Measurements from ENCODE around the gene HOXB13. TPM values are rescaled to one million over a fixed set of nuclear protein-coding genes. Genes with fewer than 3 reads are reported as not detected.

The HOXB13 gene
- polyA plus RNA-seq, 1 donor from 2014 or later = not detected

GRCh38 chr17:48719642-48720265 is 8.8 kb downstream of the HOXB13 start:
- no peak overlapping the region for H3K4me2 ChIP-seq (ENCODE audit: low read length)
- H4K20me1 ChIP-seq (ENCODE audit: insufficient read depth) = no peaks in the 10 kb centered on the region
- H3K4me3 ChIP-seq (ENCODE audit: low read length) = no peak overlapping the region
- H3K9me3 ChIP-seq (ENCODE audit: low read length) = peaks cover 5% of the 10 kb centered on the region
- no peaks in the 10 kb centered on the region for H3K79me2 ChIP-seq (replicated peaks; ENCODE audit: insufficient read depth, low read length)
- no peak overlapping the region for H3K27ac ChIP-seq (ENCODE audit: low read length)
- peaks cover 100% of the 10 kb centered on the region for H3K27me3 ChIP-seq (ENCODE audit: insufficient read depth, low read depth, low read length)
- H3F3A ChIP-seq (ENCODE audit: insufficient read depth, low read length, poor library complexity, severe bottlenecking) = no peaks in the 10 kb centered on the region
- TF ChIP-seq REST (IDR thresholded peaks at IDR 0.05; ENCODE audit: borderline replicate concordance) = no peak
- peak; percentile 37 for TF ChIP-seq POLR2AphosphoS5 (IDR thresholded peaks at IDR 0.05)
- no peaks in the 10 kb centered on the region for H3K9me2 ChIP-seq (ENCODE audit: insufficient read depth, low read length)
- H3K9ac ChIP-seq (ENCODE audit: low read length) = no peak overlapping the region
- H2AFZ ChIP-seq (ENCODE audit: low read depth, low read length) = no peak overlapping the region
- no peaks in the 10 kb centered on the region for H3K36me3 ChIP-seq (ENCODE audit: insufficient read depth, low read length)

GRCh38 chr17:48718761-48719641 is 9.5 kb downstream of the HOXB13 start:
- Histone ChIP-seq H3K9me3 (ENCODE audit: low read length) (peaks cover 5% of the 10 kb centered on the region), H3K9ac (ENCODE audit: low read length) (no peak overlapping the region), H3K79me2 (replicated peaks; ENCODE audit: insufficient read depth, low read length) (no peaks in the 10 kb centered on the region), H3K9me2 (ENCODE audit: insufficient read depth, low read length) (no peaks in the 10 kb centered on the region), H3F3A (ENCODE audit: insufficient read depth, low read length, poor library complexity, severe bottlenecking) (no peaks in the 10 kb centered on the region), H2AFZ (ENCODE audit: low read depth, low read length) (no peak overlapping the region), H4K20me1 (ENCODE audit: insufficient read depth) (no peaks in the 10 kb centered on the region), H3K27me3 (ENCODE audit: insufficient read depth, low read depth, low read length) (peaks cover 100% of the 10 kb centered on the region), H3K4me3 (ENCODE audit: low read length) (no peak overlapping the region), H3K27ac (ENCODE audit: low read length) (no peak overlapping the region), H3K4me2 (ENCODE audit: low read length) (no peak overlapping the region), H3K36me3 (ENCODE audit: insufficient read depth, low read length) (no peaks in the 10 kb centered on the region)
- TF ChIP-seq MXI1 (conservative IDR thresholded peaks at IDR 0.05; ENCODE audit: poor library complexity, severe bottlenecking) (no peak), POLR2AphosphoS5 (IDR thresholded peaks at IDR 0.05) (peak; percentile 6)

GRCh38 chr17:48718227-48718760 is 10.3 kb downstream of the HOXB13 start:
- peaks cover 100% of the 10 kb centered on the region for H3K27me3 ChIP-seq (ENCODE audit: insufficient read depth, low read depth, low read length)
- H2AFZ ChIP-seq (ENCODE audit: low read depth, low read length) = no peak overlapping the region
- H3K36me3 ChIP-seq (ENCODE audit: insufficient read depth, low read length) = no peaks in the 10 kb centered on the region
- H3K27ac ChIP-seq (ENCODE audit: low read length) = no peak overlapping the region
- H3K4me2 ChIP-seq (ENCODE audit: low read length) = no peak overlapping the region
- no peaks in the 10 kb centered on the region for H4K20me1 ChIP-seq (ENCODE audit: insufficient read depth)
- no peaks in the 10 kb centered on the region for H3K79me2 ChIP-seq (replicated peaks; ENCODE audit: insufficient read depth, low read length)
- no peaks in the 10 kb centered on the region for H3K9me2 ChIP-seq (ENCODE audit: insufficient read depth, low read length)
- TF ChIP-seq REST (IDR thresholded peaks at IDR 0.05; ENCODE audit: borderline replicate concordance) (no peak), CTCF (IDR thresholded peaks at IDR 0.05; ENCODE audit: poor library complexity, severe bottlenecking) (no peak), TAF1 (IDR thresholded peaks at IDR 0.05; ENCODE audit: low read depth) (no peak), EZH2 (IDR thresholded peaks at IDR 0.05; ENCODE audit: borderline replicate concordance, insufficient read depth, low read length, poor library complexity, severe bottlenecking) (no peak), SMC3 (conservative IDR thresholded peaks at IDR 0.05; ENCODE audit: poor library complexity) (no peak), MXI1 (conservative IDR thresholded peaks at IDR 0.05; ENCODE audit: poor library complexity, severe bottlenecking) (no peak), EP300 (conservative IDR thresholded peaks at IDR 0.05; ENCODE audit: poor library complexity, severe bottlenecking) (no peak), POLR2AphosphoS5 (IDR thresholded peaks at IDR 0.05) (no peak), RAD21 (conservative IDR thresholded peaks at IDR 0.05) (no peak)
- H3F3A ChIP-seq (ENCODE audit: insufficient read depth, low read length, poor library complexity, severe bottlenecking) = no peaks in the 10 kb centered on the region
- H3K9me3 ChIP-seq (ENCODE audit: low read length) = peaks cover 5% of the 10 kb centered on the region
- H3K9ac ChIP-seq (ENCODE audit: low read length) = no peak overlapping the region
- H3K4me3 ChIP-seq (ENCODE audit: low read length) = no peak overlapping the region

Data from neural cell (in vitro differentiated cells).